H1 (cell line): ENCODE data around the gene GLRX3. TPM values are rescaled to one million over a fixed set of nuclear protein-coding genes. Genes with fewer than 3 reads are reported as not detected.

Experiments
- CTCF ChIA-PET: fragments of 300-600 bp; sonication (Branson Sonifier 250); formaldehyde crosslinking; loops from one replicate; lab custom pipeline; 2021; ENCODE audit not compliant: partially characterized antibody; lab: Charles Lee
- POLR2A ChIA-PET: fragments of 300-600 bp; sonication (Branson Sonifier 250); formaldehyde crosslinking; loops from one replicate; lab custom pipeline; 2021; ENCODE audit warnings: inconsistent platforms; ENCODE audit not compliant: partially characterized antibody; lab: Charles Lee
- DNase-seq, 2 experiments: peaks; one replicate each; pipeline versions ENCODE4 v3.0.0 to v3.0.0-alpha.2; 2010 to 2022; ENCODE audit warnings: low spot score in 2 of 2, low read depth in 1 of 2, mixed read lengths in 1 of 2
- FAIRE-seq: peaks from 2 replicates; lab custom pipeline; 2011; peaks lifted over from hg19 to GRCh38; lab: Jason Lieb, UNC
- H2AFZ ChIP-seq: 2 replicates; pipeline ENCODE4 v1.8.1; 2012; ENCODE audit warnings: low read length, inconsistent platforms
- H2AK5ac ChIP-seq: 2 replicates; pipeline ENCODE4 v1.6.1; 2013; ENCODE audit warnings: low read depth, low read length
- H2BK120ac ChIP-seq: replicated peaks from 2 replicates; pipeline ENCODE3; 2013; ENCODE audit warnings: low read depth, low read length, inconsistent platforms
- H2BK12ac ChIP-seq: 2 replicates; pipeline ENCODE4 v1.6.1; 2013; ENCODE audit warnings: low read depth, low read length
- H2BK15ac ChIP-seq: 2 replicates; pipeline ENCODE4 v1.6.1; 2013; ENCODE audit warnings: low read length
- H2BK20ac ChIP-seq: 2 replicates; pipeline ENCODE4 v1.6.1; 2013; ENCODE audit warnings: low read length
- H2BK5ac ChIP-seq: 2 replicates; pipeline ENCODE4 v1.6.1; 2013; ENCODE audit warnings: low read depth, low read length
- H3K14ac ChIP-seq: 2 replicates; pipeline ENCODE4 v1.6.1; 2013; ENCODE audit warnings: inconsistent platforms; ENCODE audit not compliant: insufficient read length
- H3K18ac ChIP-seq: 2 replicates; pipeline ENCODE4 v1.6.1; 2013; ENCODE audit warnings: low read length; ENCODE audit errors: extremely low read depth
- H3K23ac ChIP-seq: 2 replicates; pipeline ENCODE4 v1.6.1; 2013; ENCODE audit warnings: inconsistent platforms; ENCODE audit not compliant: insufficient read length
- H3K23me2 ChIP-seq: 2 replicates; pipeline ENCODE4 v1.6.1; 2013; ENCODE audit warnings: low read depth, low read length
- H3K27ac ChIP-seq: 2 replicates; pipeline ENCODE4 v1.6.1; 2011; ENCODE audit warnings: low read depth, low read length, inconsistent platforms
- H3K27me3 ChIP-seq, 4 experiments: replicated peaks in 1 of 4; 1 replicate in 1 of 4; 2 replicates in 3 of 4; pipeline versions ENCODE4 v1.6.1 to v1.8.1; 2011 to 2013; ENCODE audit warnings: low read length in 3 of 4, mild to moderate bottlenecking in 3 of 4, inconsistent platforms in 2 of 4, mixed read lengths in 2 of 4, moderate library complexity in 1 of 4; ENCODE audit not compliant: control insufficient read depth in 3 of 4, insufficient read depth in 3 of 4; ENCODE audit errors: extremely low read depth in 1 of 4
- H3K36me3 ChIP-seq, 4 experiments: 2 replicates each; pipeline versions ENCODE4 v1.6.1 to v1.8.1; 2011 to 2013; ENCODE audit warnings: mild to moderate bottlenecking in 4 of 4, low read length in 3 of 4, moderate library complexity in 2 of 4, control low read depth in 1 of 4, inconsistent platforms in 1 of 4; ENCODE audit not compliant: insufficient read depth in 4 of 4, control insufficient read depth in 2 of 4
- H3K4ac ChIP-seq: replicated peaks from 2 replicates; pipeline ENCODE3; 2013; ENCODE audit warnings: low read length, low read depth, mixed read lengths, inconsistent platforms; ENCODE audit not compliant: insufficient read length
- H3K4me1 ChIP-seq, 4 experiments: replicated peaks in 1 of 4; 1 replicate in 1 of 4; 2 replicates in 3 of 4; pipeline versions ENCODE4 v1.6.1 to v1.8.1; 2011 to 2013; ENCODE audit warnings: low read length in 3 of 4, inconsistent platforms in 2 of 4, mixed read lengths in 1 of 4; ENCODE audit not compliant: insufficient read depth in 4 of 4, control insufficient read depth in 3 of 4
- H3K4me2 ChIP-seq, 2 experiments: 2 replicates each; pipeline versions ENCODE4 v1.6.1 to v1.8.1; 2011 to 2013; ENCODE audit warnings: low read depth in 2 of 2, low read length in 2 of 2, control low read depth in 1 of 2, inconsistent platforms in 1 of 2, mild to moderate bottlenecking in 1 of 2; ENCODE audit not compliant: insufficient read depth in 1 of 2
- H3K4me3 ChIP-seq, 4 experiments: fragments of 200-600, 300-600 bp in 1 of 4; sonication (generic), shearing (Covaris generic), sonication (Bioruptor Twin) in 1 of 4; 2 replicates each; pipeline versions ENCODE4 v1.5.1 to v1.8.1; 2011 to 2016; ENCODE audit warnings: low read length in 4 of 4, low read depth in 3 of 4, control low read depth in 2 of 4, inconsistent platforms in 2 of 4, mild to moderate bottlenecking in 2 of 4, mixed read lengths in 1 of 4, moderate library complexity in 1 of 4; ENCODE audit not compliant: insufficient read depth in 2 of 4; ENCODE audit errors: extremely low read depth in 1 of 4
- H3K56ac ChIP-seq: replicated peaks from 2 replicates; pipeline ENCODE3; 2013; ENCODE audit warnings: low read depth, mild to moderate bottlenecking, mixed read lengths, low read length, inconsistent platforms; ENCODE audit not compliant: insufficient read length
- H3K79me1 ChIP-seq: 2 replicates; pipeline ENCODE4 v1.6.1; 2013; ENCODE audit warnings: low read depth, low read length, control low read depth
- H3K79me2 ChIP-seq, 2 experiments: 2 replicates each; pipeline versions ENCODE4 v1.6.1 to v1.8.1; 2012 to 2013; ENCODE audit warnings: low read length in 2 of 2, mild to moderate bottlenecking in 2 of 2, inconsistent platforms in 1 of 2; ENCODE audit not compliant: insufficient read depth in 2 of 2, control insufficient read depth in 1 of 2
- H3K9ac ChIP-seq, 4 experiments: replicated peaks in 1 of 4; 1 replicate in 1 of 4; 2 replicates in 3 of 4; pipeline versions ENCODE4 v1.6.1 to v1.8.1; 2011 to 2013; ENCODE audit warnings: low read depth in 3 of 4, low read length in 3 of 4, control low read depth in 2 of 4, mild to moderate bottlenecking in 2 of 4, moderate library complexity in 2 of 4, inconsistent platforms in 1 of 4; ENCODE audit errors: extremely low read depth in 1 of 4
- H3K9me3 ChIP-seq, 2 experiments: 2 replicates each; pipeline versions ENCODE4 v1.6.1 to v1.8.1; 2012 to 2013; ENCODE audit warnings: mild to moderate bottlenecking in 2 of 2, moderate library complexity in 2 of 2, control low read depth in 1 of 2, inconsistent platforms in 1 of 2, low read depth in 1 of 2, low read length in 1 of 2, mixed read lengths in 1 of 2; ENCODE audit not compliant: insufficient read depth in 2 of 2
- H4K20me1 ChIP-seq, 2 experiments: replicated peaks in 1 of 2; 2 replicates each; pipeline versions ENCODE3 to v1.8.1; 2011 to 2013; ENCODE audit warnings: inconsistent platforms in 2 of 2, low read length in 2 of 2, mild to moderate bottlenecking in 1 of 2; ENCODE audit not compliant: insufficient read depth in 2 of 2, control insufficient read depth in 1 of 2
- H4K5ac ChIP-seq: 2 replicates; pipeline ENCODE4 v1.6.1; 2013; ENCODE audit warnings: low read length, low read depth, mixed read lengths, inconsistent platforms; ENCODE audit not compliant: insufficient read length
- H4K8ac ChIP-seq: 2 replicates; pipeline ENCODE4 v1.8.0; 2013; ENCODE audit warnings: mild to moderate bottlenecking, moderate library complexity, low read length, inconsistent platforms; ENCODE audit not compliant: insufficient read depth; ENCODE audit errors: extremely low read depth
- H4K91ac ChIP-seq: replicated peaks from 2 replicates; pipeline ENCODE3; 2013; ENCODE audit warnings: low read length, mixed read lengths, inconsistent platforms; ENCODE audit not compliant: insufficient read length
- CTCF ChIP-seq, 3 experiments: IDR thresholded peaks; 1 replicate in 2 of 3; 2 replicates in 1 of 3; pipeline versions ENCODE4 v1.5.1 to v1.6.1; 2011; ENCODE audit warnings: low read length in 3 of 3, mild to moderate bottlenecking in 3 of 3, inconsistent platforms in 2 of 3, low read depth in 1 of 3, moderate library complexity in 1 of 3; ENCODE audit not compliant: insufficient read depth in 1 of 3; ENCODE audit errors: control extremely low read depth in 1 of 3
- EZH2 ChIP-seq: fragments of 200-600 bp; sonication (generic); IDR thresholded peaks from 2 replicates; pipeline ENCODE4 v1.7.1; 2012; ENCODE audit warnings: low read depth, mild to moderate bottlenecking, moderate library complexity, low read length, inconsistent platforms; ENCODE audit not compliant: severe bottlenecking
- MAFK ChIP-seq: IDR thresholded peaks from 2 replicates; pipeline ENCODE4 v1.6.1; 2012; ENCODE audit warnings: low read depth, mild to moderate bottlenecking, improper control_type of control experiment, low read length
- NANOG ChIP-seq: IDR thresholded peaks from 2 replicates; pipeline ENCODE4 v1.6.1; 2011; ENCODE audit warnings: low read length, low read depth, mild to moderate bottlenecking, inconsistent platforms; ENCODE audit not compliant: insufficient read depth, poor library complexity, severe bottlenecking
- TAF1 ChIP-seq: IDR thresholded peaks from 2 replicates; pipeline ENCODE4 v1.6.1; 2011; ENCODE audit warnings: mild to moderate bottlenecking, low read depth, low read length
- WGBS, 2 experiments: shearing (Covaris generic) in 1 of 2; methylation state at CpG; one replicate each; pipeline versions ENCODE4 v1.1.6 to v1.1.7; 2013 to 2015; ENCODE audit warnings: low lambda C conversion rate in 2 of 2, mixed read lengths in 2 of 2, inconsistent platforms in 1 of 2, low coverage in 1 of 2, missing lambda C conversion rate in 1 of 2; ENCODE audit not compliant: insufficient replicate concordance in 2 of 2, insufficient coverage in 1 of 2, insufficient read length in 1 of 2; ENCODE audit errors: extremely low coverage in 1 of 2, missing lambda C conversion rate in 1 of 2; 5-methylcytosine and 5-hydroxymethylcytosine counted together
- polyA plus RNA-seq, 7 experiments: library from polyadenylated mRNA; depleted of rRNA in 3 of 7; stranded (reverse) in 5 of 7; unstranded in 2 of 7; fragments of >200 nt in 5 of 7; fragments of 200-250 nt in 2 of 7; gene quantifications; 1 replicate in 5 of 7; 2 replicates in 1 of 7; 4 replicates in 1 of 7; pipeline versions ENCODE4 v1.2.1 to v1.2.3, GENCODE V29; 2011 to 2013; ENCODE audit warnings: missing spikeins in 2 of 7, mixed read lengths in 2 of 7
- total RNA-seq: library from RNA; stranded (reverse); fragmentation: NEBNext Ultra II Directional; extraction: Animal tissue kit (Norgen Biotek cat#: 25700); gene quantifications from 2 replicates; pipeline ENCODE4 v1.2.1, GENCODE V29; 2021

The GLRX3 gene
- total and polyA plus RNA-seq, 2 of the 8 experiments (the other 6 are each of a cell fraction or from before 2014, with no cell fraction given) = 59.9 to 157 TPM

GRCh38 chr10:130141460-130141859 lies 5.3 kb downstream of the GLRX3 start:
- Histone ChIP-seq H3K27ac (no peak overlapping the region), H2BK120ac (no peak overlapping the region), H3K9ac (no peak overlapping the region), H3K36me3 (peaks cover 3 to 8% (median 5%) of the 10 kb centered on the region in 4 experiments; a peak in 6 of 8 replicates), H3K4me1 (peaks cover 2 to 5% (median 3%) of the 10 kb centered on the region in 4 experiments; a peak in 5 of 7 replicates), H3K56ac (no peak overlapping the region), H3K14ac (no peak overlapping the region), H3K18ac (no peak overlapping the region), H2BK15ac (no peak overlapping the region), H3K79me2 (peaks cover 29 to 94% of the 10 kb centered on the region in 2 experiments), H4K91ac (no peak overlapping the region), H3K79me1 (peaks cover 2% of the 10 kb centered on the region; the same call in 1 of the 2 replicates), H4K5ac (no peak overlapping the region), H2AFZ (no peak overlapping the region), H3K27me3 (no peaks in the 10 kb centered on the region), H3K4me2 (no peak overlapping the region), H3K4ac (no peak overlapping the region), H3K23ac (no peak overlapping the region), H2BK12ac (no peak overlapping the region), H2AK5ac (no peak overlapping the region), H2BK5ac (0 out of 2 replicates have a peak overlapping the region, but pooled peaks have one; percentile 7)
- DNase-seq (no peak), FAIRE-seq (no peak)
- ChIA-PET CTCF (interaction anchor here (0.7 to 1.7 kb wide), 3 partner anchors 15 to 191 kb away, joined by 3 read pairs; no protein-coding TSS in a partner anchor), POLR2A (interaction anchor here (1.0 kb wide), 1 partner anchor 31 kb away, joined by 3 read pairs; no protein-coding TSS in a partner anchor)
- WGBS, 2 experiments = 100% methylated on average over 1 of the region's 1 CpG; no CpG with 5 or more reads in 1 of the 2 experiments
- TF ChIP-seq EZH2 (no peak), TAF1 (no peak), NANOG (no peak), MAFK (no peak), CTCF (IDR thresholded peaks at IDR 0.05; ENCODE audit: control extremely low read depth in 1 of 3, insufficient read depth in 1 of 3, low read depth in 1 of 3, low read length in 3 of 3) (no peak)
- TF ChIP-seq, all 59 proteins: peak for 0
- peaks cover 8 to 26% of the 10 kb centered on the region in 2 experiments for H4K20me1 ChIP-seq
- no peak overlapping the region for H4K8ac ChIP-seq
- no peak overlapping the region for H2BK20ac ChIP-seq
- peaks cover 8% of the 10 kb centered on the region; the same call in 1 of the 2 replicates for H3K23me2 ChIP-seq
- no peaks in the 10 kb centered on the region for H3K9me3 ChIP-seq
- H3K4me3 ChIP-seq = no peak overlapping the region
